NCI-H82 (cell line): ENCODE data around the gene ARHGEF10L.
"Not testable (repeated sequence)": the region's sequence is repeated elsewhere in the genome, so short reads cannot be mapped to it uniquely, and the experiment has no call there.

ENCODE experiments used
- DNase-seq: peaks from one replicate; lab custom pipeline; 2025; lab: John Stamatoyannopoulos, UW

Gene ARHGEF10L

GRCh38 chr1:17610713-17611112 is 71.2 kb downstream of the ARHGEF10L start:
- no peak for DNase-seq

GRCh38 chr1:17611991-17612390 is 72.5 kb downstream of the ARHGEF10L start:
- DNase-seq, result no peak

DNA sequence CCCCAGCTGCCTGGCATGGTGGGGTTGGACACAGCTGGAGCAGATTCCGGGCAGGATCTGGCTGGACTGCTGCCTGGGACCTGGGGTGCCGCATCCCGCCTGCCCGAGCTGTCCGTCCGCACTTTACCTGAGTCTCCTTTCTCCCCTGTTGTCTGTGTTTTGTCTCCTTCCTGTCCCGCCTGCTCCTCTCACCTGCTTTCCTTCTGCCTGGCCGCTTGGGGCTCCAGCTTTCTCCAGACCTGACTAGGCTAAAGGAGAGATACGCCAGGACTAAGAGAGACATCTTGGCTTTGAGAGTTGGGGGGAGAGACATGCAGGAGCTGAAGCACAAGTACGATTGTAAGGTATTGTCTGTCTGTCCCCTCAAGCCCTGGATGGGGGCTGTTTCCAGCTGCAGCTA is 73.3 kb downstream of the ARHGEF10L start:
- DNase-seq, result no peak

- DNase-seq, result no peak
Measured at GRCh38 chr1:17614586-17614985, 75.1 kb downstream of the ARHGEF10L start.

DNA sequence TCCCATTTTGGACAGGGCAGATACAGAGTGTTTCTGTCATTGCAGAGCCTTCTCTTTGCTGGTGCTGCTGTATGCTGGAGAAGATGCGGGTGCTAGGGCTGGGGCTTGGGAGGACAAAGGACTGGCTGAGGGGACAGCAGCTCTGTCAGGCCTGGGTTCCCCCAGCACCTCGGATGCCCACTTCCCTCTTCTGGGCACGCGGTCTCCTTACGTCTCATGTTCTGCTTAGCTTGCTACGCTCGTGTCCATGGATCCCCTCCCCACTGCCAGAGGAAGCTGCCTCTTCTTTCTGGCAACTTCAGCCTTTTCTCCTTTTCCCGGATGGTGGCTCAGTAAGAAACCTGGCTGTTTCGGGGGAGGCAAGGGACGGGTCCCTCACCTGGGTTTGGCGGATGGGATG is 75.7 kb downstream of the ARHGEF10L start:
- DNase-seq, result no peak

GRCh38 chr1:17615959-17616358 is 76.5 kb downstream of the ARHGEF10L start:
- DNase-seq, result no peak

DNA sequence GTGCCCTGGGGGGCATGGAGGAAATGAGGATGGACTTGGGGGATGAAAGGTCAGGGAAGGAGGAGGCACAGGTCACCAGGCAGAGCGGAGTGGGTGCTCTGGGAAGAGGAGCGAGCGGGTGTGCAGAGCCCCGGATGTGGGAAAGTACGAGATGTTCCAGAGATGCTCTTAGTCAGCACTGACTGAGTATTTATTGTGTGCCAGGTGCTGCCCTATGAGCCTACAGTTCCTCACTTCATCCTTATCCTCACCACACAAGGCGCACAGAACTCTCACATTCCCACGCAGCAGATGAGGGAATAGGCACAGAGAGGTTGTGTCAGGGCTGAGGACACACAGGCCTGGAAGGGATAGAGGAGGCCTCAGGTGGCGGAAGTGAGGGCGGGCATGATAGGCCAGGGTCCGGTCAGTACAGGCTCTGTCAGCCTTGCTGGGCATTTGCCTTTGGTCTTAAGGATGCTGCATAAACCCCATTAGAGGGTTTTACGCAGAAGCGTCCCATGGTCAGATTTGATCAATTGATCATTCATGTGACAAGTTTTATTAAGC is 77.3 kb downstream of the ARHGEF10L start:
- DNase-seq, result no peak

DNA sequence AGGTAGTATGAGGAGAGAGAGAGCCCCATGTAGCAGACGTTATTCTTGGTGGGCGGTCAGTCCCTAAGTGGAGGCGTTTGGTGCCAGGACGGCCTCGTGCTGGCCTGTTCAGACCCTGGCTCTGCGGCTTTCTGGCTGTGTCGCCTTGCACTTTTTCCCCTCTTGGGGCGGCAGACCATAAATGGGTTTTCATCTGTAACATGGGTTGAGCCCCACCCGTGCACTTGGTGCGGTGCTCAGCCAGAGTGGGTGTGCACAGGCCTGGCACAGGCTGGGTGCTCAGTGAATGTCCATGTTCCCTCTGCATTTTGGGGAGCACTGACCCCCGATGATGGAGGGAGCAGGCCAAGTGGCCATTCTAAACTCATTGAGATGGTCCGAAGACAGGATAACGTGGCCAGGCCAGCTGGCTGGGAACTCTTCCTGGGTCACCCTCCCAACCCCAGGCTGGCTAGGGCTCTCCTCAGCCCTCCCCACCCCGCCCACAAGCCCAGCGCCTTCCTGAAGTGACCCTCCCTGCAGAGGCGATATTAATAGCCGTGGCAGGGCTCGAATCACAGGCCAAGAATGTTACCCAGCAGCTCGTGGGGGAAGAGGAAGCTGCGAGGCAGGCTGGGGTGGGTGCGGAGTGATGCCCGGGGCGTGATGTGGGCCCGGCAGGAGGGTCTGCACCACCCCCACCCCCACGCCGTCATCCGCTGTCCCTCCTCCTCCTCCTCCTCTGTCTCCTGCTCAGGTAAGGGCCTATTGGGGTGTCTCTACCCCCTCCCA is 78.5 kb downstream of the ARHGEF10L start:
- no peak for DNase-seq

DNA sequence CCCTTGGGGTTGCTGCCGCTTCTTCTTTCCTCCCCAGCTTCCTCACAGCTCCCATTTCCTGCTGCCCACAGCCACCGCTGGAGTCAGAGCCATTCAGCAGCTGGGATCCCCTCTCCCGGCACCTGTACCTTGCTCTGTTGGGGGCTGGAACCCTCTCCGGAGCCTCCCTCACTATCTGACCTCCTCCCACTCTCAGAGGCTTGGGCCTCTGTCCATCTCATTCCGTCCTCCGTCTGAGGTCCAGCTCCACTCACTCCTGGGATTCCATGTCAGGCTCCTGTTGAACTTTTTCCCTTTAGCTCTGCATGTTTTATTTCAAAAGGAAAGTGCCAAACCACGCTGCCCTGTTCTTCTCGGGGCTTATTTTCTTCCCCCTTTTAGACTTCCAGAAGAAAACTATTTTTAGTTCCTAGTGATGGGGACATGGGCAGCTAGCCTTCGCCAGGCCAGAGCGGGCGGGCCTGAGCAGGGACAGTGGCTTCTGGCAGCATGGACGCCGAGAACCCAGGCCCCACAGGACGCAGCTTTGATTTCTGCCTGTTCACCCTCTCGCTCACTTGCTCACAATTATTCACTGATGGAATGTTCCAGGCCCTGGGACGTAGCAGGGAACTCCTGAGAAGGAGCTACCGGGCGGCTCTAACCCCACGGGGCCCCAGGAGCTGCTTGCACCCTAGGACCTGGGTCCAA is 79.2 kb downstream of the ARHGEF10L start:
- no peak for DNase-seq

DNA sequence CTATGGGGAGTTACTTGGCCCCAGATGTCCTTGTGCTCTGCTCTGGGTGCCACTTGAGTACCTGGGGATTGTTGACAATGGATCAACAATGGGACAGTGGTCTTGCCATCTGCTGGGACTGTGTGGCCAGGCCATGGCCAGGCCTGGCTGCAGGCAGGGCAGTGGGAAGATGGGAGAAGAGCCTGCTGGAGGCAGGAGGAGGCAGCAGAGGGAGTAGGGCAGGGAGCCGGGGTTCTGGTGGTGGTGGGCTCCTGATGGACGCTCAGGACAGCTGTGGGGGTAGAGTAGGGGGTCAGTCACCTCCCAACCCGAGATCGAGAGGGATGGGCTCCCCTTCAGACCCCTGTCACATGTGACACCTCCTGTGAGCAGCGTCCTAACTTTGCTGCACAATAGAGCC is 81.0 kb downstream of the ARHGEF10L start:
- no peak for DNase-seq

- no peak for DNase-seq
Measured at GRCh38 chr1:17621691-17622090, 82.2 kb downstream of the ARHGEF10L start.

DNA sequence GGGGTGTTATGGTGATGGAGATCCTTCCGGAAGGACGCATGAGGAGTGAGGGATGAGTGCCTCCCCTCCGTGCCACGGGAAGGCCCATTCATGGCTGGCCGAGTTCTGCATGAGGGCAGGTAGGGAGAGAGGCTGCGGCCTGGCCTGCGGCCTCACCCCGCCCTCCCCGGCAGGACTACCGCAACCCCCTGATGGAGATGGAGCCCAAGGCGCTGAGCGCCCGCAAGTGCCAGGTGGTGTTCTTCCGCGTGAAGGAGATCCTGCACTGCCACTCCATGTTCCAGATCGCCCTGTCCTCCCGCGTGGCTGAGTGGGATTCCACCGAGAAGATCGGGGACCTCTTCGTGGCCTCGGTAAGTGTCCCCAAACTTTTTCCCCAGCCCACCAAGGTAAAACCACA is 83.3 kb downstream of the ARHGEF10L start:
- no peak for DNase-seq

- DNase-seq, result no peak
Measured at GRCh38 chr1:17624611-17625233, 85.2 kb downstream of the ARHGEF10L start.

DNA sequence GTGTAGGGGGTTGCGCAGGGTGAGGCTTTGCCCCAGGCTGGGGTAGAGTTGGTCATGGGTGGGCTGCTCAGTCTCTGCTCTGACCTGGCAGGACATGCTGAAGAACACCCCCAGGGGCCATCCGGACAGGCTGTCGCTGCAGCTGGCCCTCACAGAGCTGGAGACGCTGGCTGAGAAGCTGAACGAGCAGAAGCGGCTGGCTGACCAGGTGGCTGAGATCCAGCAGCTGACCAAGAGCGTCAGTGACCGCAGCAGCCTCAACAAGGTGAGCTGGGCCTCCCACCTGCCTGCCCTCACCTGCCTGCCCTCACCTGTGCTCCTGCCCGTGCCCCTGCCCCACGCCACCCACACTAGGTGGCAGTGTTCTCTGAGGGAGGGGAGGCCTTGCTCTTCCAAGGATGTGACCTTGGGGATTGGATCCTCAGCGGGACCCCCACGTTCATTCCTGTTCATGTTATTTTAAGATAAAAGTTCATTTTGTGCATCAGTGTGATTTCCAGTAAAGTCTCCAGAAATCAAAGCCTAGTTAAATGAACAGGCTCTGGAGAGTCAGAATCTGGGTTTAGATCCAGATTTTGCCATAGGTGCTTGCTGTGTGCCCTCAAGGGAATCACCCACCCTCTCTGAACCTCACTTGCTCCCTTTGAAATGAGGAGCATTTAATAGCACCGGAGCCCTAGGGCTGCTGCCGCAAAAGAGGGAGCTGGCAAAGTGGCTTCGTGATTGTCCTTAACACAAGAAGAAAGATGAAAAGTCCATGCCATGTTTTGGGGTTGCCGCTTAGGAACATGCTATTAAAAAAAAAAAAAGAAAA is 87.9 kb downstream of the ARHGEF10L start:
- no peak for DNase-seq

- DNase-seq, result not testable (repeated sequence)
Measured at GRCh38 chr1:17629046-17629445, 89.5 kb downstream of the ARHGEF10L start.

DNA sequence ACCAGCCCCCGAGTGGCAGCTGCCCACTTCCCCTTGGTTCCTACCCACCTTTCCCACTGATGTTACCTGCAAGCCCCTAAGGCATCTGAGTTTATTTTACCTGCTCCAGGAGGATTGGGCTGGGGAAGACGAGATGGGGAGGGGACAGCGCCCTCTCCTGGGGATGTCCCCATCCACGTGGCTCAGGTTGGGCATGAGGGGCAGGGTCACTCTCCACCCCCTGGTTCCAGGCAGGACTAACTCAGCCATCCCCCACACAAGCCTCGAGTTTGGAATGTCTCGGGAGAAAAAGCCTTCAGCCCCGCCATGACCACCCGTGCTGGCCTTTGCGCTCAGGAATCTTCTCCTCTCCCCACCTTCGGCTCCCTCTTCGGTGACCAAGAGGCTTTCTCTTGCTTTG is 90.0 kb downstream of the ARHGEF10L start:
- DNase-seq, result peak; percentile 15

DNA sequence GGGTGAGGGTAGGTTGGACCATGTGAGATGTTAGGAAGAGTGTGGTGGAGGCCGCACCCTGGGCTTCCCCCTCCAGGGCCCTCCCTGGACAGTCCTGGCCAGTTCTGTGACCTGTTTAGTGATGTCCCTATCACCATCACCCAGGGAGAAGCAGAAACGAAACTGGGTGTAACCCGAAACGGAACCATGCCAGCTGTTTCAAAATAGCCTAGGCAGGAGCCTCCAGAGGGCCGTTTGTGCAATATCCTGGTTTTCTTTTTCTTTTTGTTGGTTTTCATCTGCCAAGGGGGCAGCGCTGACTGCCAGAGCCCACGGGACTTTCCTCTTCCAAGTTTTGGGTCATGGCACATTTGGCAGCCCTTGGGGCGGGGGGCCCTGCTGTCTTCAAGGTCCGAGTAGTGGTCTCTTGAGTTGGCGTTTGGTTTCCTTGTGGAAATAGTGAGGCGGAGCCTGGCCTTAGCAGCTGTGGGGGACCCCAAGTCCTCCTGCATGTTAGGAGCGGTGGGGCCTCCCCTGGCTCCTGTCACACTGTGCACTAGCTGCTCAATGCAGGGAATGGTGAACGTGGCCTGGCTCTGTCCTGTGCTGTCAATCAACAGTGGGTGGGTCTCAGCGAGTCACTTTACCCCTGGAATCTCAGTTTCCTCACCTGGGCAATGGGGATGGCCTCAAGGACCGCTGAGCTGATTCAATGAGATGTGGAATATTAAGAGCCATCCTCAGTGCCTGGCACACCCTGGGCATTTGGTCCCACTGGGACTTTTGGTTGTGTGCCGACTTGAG is 90.7 kb downstream of the ARHGEF10L start:
- DNase-seq, result no peak

DNA sequence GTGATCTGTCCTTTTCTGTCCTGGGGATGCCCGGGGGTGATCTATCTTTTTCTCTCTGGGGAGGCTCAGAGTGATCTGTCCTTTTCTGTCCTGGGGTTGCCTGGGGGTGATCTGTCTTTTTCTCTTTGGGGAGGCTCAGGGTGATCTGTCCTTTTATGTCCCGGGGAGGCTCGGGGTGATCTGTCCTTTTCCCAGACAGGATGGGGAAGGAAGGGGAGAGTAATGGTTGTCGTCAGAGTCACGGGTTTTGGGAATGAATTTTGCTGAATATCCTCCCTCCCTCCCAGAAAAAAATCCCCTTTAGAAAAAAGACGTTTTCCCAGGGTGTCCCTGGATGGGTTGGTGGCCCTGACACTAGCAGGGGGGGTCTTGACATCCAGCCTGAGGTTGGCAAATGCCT is 91.5 kb downstream of the ARHGEF10L start:
- no peak for DNase-seq

DNA sequence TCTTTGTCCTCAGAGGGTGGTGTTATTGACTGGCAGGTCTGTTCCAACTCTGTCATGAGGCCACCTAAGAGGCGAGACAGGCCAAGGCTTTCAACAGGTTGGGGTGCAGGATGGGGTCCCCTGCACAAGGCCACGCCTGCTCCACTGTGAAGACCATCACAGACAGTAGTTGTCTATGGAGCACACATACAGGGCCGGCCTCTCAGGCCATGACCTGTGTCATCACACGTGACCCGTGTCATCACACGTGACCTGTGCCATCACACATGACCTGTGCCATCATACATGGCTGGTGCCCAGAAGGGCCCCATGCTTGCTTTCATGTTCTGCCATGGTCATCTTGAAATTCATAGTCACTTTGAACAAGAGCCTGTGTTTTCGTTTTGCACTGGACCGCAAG is 91.9 kb downstream of the ARHGEF10L start:
- DNase-seq, result no peak

GRCh38 chr1:17632106-17632505 is 92.6 kb downstream of the ARHGEF10L start:
- DNase-seq, result no peak

GRCh38 chr1:17632541-17633184 is 93.2 kb downstream of the ARHGEF10L start:
- DNase-seq, result no peak
